Measurements from ENCODE around the gene TRAF3. TPM values are rescaled to one million over a fixed set of nuclear protein-coding genes. Genes with fewer than 3 reads are reported as not detected.

The TRAF3 gene
- total RNA-seq (10 to 100 TPM; 32.8 to 61.5 (median 43.5) TPM), polyA plus RNA-seq (10 to 100 TPM; 11.1 to 14.5 (median 12.0) TPM)
- long read RNA-seq, donor 1, partial matches to known transcripts: 0 of 1 reads
- long read RNA-seq, donor 1, other reads (novel, unspliced or antisense): 0 of 1 reads
- long read RNA-seq, donor 2, partial matches to known transcripts: 7 of 7 reads
- long read RNA-seq, donor 2, other reads (novel, unspliced or antisense): 0 of 7 reads

GRCh38 chr14:102776761-102777710 lies at the start of gene TRAF3:
Gene TRAF3 (plus strand): TSS chr14:102777449. CDS start chr14:102870202, 92,753 bp downstream.
- Histone ChIP-seq H3K36me3 (no peaks in the 10 kb centered on the region), H3K4me3 (peak within 1 kb of the TSS; percentile 55 to 92 (median 78)), H3K9me3 (no peaks in the 10 kb centered on the region), H3K4me1 (peaks cover 27 to 79% (median 60%) of the 10 kb centered on the region in 6 donors), H3K27me3 (replicated peaks in 1 of 7) (no peaks in the 10 kb centered on the region), H3K27ac (peak within 1 kb of the TSS; percentile 72 to 95 (median 94))
- TF ChIP-seq CTCF (IDR thresholded peaks at IDR 0.05 in 8 of 11, conservative IDR thresholded peaks at IDR 0.05 in 3 of 11): no peak
- peak in 1 of 3 donors; percentile 23 for TF ChIP-seq POLR2A (IDR thresholded peaks at IDR 0.05)
- peak; percentile 12 to 71 (median 60) for TF ChIP-seq POLR2AphosphoS5 (IDR thresholded peaks at IDR 0.05)
- DNase-seq: peak; percentile 97
- intact Hi-C loops (cut with DNase I; ENCODE audit: low total_unique reads): loop anchor here (10.0 kb wide), 1 partner anchor 118 kb away; no protein-coding TSS in a partner anchor
- 13 to 51% (median 43%) methylated on average over 33 to 162 of the region's 163 CpGs for WGBS, 5 donors

GRCh38 chr14:102728501-102728900 lies 48.7 kb upstream of the TRAF3 start:
- Histone ChIP-seq H3K9me3 (no peaks in the 10 kb centered on the region), H3K4me3 (no peak overlapping the region), H3K27me3 (replicated peaks in 1 of 7) (no peaks in the 10 kb centered on the region), H3K4me1 (no peaks in the 10 kb centered on the region), H3K36me3 (peaks cover 0 to 100% (median 34%) of the 10 kb centered on the region in 6 donors), H3K27ac (no peak overlapping the region)
- no peak for TF ChIP-seq POLR2A (IDR thresholded peaks at IDR 0.05)
- TF ChIP-seq CTCF (IDR thresholded peaks at IDR 0.05 in 8 of 11, conservative IDR thresholded peaks at IDR 0.05 in 3 of 11): no peak
- TF ChIP-seq POLR2AphosphoS5 (IDR thresholded peaks at IDR 0.05): no peak
- intact Hi-C loops (cut with DNase I; ENCODE audit: low total_unique reads): no loop called here
- DNase-seq: peak; percentile 6
- WGBS, 5 donors: 67 to 81% (median 78%) methylated on average over 6 of the region's 6 CpGs

- intact Hi-C loops (cut with DNase I; ENCODE audit: low total_unique reads): no loop called here
- H3K9me3 ChIP-seq: no peaks in the 10 kb centered on the region
- no peak overlapping the region for H3K27ac ChIP-seq
- no peak for DNase-seq
- H3K27me3 ChIP-seq (replicated peaks in 1 of 7): no peaks in the 10 kb centered on the region
- no peaks in the 10 kb centered on the region for H3K4me1 ChIP-seq
- no peak overlapping the region for H3K4me3 ChIP-seq
- peaks cover 0 to 100% (median 29%) of the 10 kb centered on the region in 6 donors for H3K36me3 ChIP-seq
- WGBS, 5 donors: 66 to 82% (median 78%) methylated on average over 6 of the region's 6 CpGs
- TF ChIP-seq POLR2A (IDR thresholded peaks at IDR 0.05): no peak
- no peak for TF ChIP-seq POLR2AphosphoS5 (IDR thresholded peaks at IDR 0.05)
- TF ChIP-seq CTCF (IDR thresholded peaks at IDR 0.05 in 8 of 11, conservative IDR thresholded peaks at IDR 0.05 in 3 of 11): no peak
Measured at GRCh38 chr14:102729268-102729667, 48.0 kb upstream of the TRAF3 start.

GRCh38 chr14:102729825-102730224 lies 47.4 kb upstream of the TRAF3 start:
- Histone ChIP-seq H3K27me3 (replicated peaks in 1 of 7) (no peaks in the 10 kb centered on the region), H3K27ac (no peak overlapping the region), H3K9me3 (no peaks in the 10 kb centered on the region), H3K4me1 (no peaks in the 10 kb centered on the region), H3K36me3 (peaks cover 0 to 98% (median 28%) of the 10 kb centered on the region in 6 donors), H3K4me3 (no peak overlapping the region)
- intact Hi-C loops (cut with DNase I; ENCODE audit: low total_unique reads): no loop called here
- no peak for DNase-seq
- no peak for TF ChIP-seq POLR2A (IDR thresholded peaks at IDR 0.05)
- WGBS, 5 donors: 94 to 97% (median 95%) methylated on average over 8 of the region's 8 CpGs

Measured in spleen (tissue), 13 donors.